ENCODE measurements around the gene LRRC40.
A peak's percentile ranks its signal among the peaks of the same experiment; 100 is the strongest.
"Not testable (repeated sequence)": the region's sequence is repeated elsewhere in the genome, so short reads cannot be mapped to it uniquely, and the experiment has no call there.

LRRC40 gene

DNA sequence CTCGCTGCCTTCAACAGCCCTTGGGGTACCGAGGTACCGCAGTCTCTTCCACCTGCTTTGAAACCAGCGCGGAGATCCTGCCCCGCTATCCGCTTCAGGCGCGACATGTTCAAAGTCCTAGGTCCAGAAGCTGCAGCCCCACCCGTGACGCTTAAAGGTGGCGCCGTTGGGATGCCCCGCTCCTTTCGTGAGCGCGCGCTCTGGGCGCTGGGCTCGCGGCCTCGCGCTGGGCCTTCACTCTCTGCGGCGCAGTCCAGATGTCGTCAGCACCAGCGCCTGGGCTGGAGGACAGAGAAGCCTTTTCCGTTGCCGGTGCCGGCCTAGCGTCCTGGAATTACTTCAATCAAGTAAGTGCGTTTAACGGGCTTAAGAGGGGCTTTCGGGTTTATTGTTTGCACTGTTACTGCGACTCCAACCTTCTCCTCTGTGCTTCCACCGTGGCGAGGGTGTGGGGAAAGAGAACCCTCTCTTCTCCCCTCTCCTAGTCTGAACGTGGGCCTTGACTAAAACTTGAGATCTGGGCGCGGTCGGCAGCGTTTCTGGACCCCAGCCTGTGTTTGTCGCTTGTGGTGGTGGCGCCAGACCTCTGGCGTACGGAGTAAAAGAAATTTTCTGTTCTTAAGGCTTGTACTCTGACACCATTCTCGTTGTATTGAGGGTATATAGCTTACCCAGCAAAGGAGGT is at the start of gene LRRC40:
Gene LRRC40, minus strand, starts transcription at position 146 of the 685 bp plus-strand sequence. Its CDS starts 39 bp downstream, at position 107.
- DNase-seq, result peak; percentile 48

DNA sequence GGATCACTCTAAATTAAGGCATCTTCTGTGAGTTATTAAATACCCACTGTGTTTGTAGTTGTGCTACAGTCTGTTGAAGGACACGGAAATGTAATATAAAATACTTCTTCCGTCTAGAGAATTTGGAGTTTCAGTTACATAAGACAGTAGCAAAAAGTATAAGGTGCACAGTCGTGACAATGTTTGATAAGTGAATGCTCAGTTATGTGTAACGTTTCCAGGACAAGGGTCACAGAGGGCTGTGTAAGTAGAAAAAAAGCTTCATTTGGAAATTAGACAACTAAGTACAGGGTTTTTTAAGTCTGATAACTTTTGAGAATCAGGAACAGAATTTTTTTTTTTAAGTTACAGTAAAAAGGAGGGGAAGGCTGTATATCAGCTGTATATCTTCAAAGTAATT is 43.4 kb upstream of the LRRC40 start:
- no peak for DNase-seq

GRCh38 chr1:70247768-70248167 is 42.4 kb upstream of the LRRC40 start:
- DNase-seq, result no peak

DNA sequence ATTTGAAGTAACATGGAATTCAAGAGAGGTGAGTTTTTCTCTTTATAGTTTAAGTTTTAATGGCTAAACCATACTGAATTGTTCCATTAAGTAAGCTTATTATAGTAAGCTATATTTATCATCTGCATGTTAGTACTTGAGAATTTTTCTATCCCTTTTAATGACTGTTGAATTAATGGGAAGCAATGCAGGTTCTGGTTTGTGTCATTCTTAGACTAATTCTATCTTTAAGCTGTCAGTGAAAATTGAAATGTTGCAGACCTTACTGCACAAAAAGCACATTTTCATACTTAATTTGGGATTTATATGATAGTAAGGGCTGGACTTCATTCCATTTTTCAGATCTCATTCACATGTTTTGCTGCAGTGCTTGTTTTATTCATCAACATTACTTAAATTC is 41.7 kb upstream of the LRRC40 start:
- DNase-seq, result no peak

- DNase-seq, result no peak
Observed at GRCh38 chr1:70239940-70240339, 34.6 kb upstream of the LRRC40 start.

DNA sequence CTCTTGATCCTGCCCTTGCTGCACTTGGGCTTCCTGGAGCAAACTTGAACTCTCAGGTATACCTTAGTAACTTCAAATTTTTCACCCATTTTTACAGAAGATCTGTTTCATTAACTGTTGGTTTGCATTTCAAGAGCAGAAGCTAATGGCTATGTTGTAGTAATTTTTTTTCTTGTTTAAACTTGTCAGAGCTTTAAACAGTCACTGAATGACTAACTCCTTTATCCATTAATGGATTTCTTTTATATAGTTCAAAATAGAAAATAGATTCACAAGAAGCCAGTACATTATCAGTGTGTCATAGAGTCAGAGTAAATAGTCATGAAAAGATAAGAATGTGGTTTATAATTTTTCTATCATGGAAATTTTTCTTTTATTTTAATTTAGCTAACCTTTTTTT is 29.4 kb upstream of the LRRC40 start:
- DNase-seq, result no peak

DNA sequence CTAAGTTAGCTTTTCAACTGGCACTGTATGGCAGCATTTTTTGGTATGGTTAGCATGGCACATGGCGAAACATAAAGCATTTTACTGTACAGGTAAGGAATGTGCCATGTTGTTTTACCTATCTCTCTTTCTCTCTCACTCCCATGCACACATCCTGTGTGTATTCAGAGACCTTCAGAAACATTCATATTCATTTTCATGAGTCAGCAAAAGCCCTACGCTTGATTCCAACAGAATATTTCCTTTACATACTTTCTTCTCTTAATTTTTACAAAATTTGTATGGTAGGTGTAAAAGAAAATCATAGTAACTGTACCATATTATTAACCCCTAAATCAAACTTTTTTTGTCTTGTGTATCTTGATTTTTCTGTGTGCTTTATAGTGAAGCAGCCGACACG is 26.1 kb upstream of the LRRC40 start:
- no peak for DNase-seq

- DNase-seq, result no peak
Observed at GRCh38 chr1:70228670-70229069, 23.3 kb upstream of the LRRC40 start.

GRCh38 chr1:70227439-70227838 is 22.1 kb upstream of the LRRC40 start:
- DNase-seq, result no peak

- no peak for DNase-seq
Observed at GRCh38 chr1:70224954-70225353, 19.6 kb upstream of the LRRC40 start.

DNA sequence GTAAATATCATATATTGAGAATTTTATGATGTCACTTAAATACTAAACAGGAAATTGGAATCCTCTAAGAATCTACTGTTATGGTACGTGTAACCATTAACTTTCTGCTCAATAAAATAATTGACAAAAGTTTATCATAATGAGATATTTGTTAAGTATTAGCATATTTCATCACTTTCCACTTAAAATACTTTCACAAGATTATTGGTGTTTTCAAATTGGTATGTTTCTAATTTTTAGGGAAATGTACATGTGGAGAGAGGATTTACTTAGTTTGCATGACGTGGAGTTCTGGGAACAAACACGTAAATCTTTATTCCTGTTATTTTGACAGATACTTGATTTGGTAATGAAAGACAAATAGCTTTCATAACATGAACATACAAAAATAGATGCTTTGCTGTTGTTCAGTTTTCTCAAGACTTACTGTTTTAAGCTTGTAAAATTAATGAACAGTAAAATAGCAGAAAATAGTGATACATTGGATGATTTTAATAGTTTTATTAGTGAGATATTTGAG is 17.4 kb upstream of the LRRC40 start:
- no peak for DNase-seq

DNA sequence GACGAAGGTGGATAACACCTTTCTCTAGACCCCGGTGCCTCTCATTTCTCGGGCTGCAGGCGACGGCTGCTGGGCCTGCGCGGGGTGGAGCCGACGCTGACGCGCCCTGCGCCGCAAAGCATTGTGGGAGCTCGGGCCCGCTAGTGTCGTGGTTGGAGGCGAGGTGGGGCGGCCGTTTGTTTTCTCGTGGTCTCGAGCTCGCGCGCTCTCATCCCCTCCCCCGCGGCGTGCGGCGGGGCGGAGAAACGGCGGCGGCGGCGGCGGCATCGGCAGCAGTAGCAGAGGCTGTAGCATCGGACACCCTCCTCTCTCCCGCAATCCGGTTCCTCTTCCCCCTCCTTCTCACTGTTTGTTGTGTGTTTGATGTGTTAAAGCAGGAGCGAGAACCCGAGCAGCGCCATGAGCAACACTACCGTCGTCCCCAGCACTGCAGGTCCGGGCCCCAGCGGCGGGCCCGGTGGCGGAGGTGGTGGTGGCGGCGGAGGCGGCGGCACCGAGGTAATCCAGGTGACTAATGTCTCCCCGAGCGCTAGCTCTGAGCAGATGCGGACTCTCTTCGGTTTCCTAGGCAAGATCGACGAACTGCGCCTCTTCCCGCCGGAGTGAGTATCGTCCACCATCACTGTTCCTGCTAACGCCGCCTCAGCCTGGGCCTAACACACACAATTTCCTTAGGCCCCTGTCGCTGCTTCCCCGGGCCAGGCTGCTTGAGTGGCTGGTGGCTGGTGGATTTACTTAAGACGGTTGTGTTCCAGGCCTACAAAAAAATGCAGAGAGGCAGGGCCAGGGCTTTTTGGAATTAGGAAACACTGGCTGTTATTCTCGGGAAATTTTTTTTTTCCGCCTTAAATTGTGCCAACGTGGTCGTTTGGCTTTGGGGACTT is 16.1 kb upstream of the LRRC40 start, which contains the start of gene SRSF11:
Gene SRSF11, plus strand, starts transcription at position 143 of the 884 bp plus-strand sequence. Its CDS starts 257 bp downstream, at position 400.
- DNase-seq, result peak; percentile 43

- no peak for DNase-seq
Observed at GRCh38 chr1:70220517-70221237, 15.3 kb upstream of the LRRC40 start.

- no peak for DNase-seq
Observed at GRCh38 chr1:70220015-70220414, 14.6 kb upstream of the LRRC40 start.

GRCh38 chr1:70211541-70211940 is 6.2 kb upstream of the LRRC40 start:
- DNase-seq, result no peak

DNA sequence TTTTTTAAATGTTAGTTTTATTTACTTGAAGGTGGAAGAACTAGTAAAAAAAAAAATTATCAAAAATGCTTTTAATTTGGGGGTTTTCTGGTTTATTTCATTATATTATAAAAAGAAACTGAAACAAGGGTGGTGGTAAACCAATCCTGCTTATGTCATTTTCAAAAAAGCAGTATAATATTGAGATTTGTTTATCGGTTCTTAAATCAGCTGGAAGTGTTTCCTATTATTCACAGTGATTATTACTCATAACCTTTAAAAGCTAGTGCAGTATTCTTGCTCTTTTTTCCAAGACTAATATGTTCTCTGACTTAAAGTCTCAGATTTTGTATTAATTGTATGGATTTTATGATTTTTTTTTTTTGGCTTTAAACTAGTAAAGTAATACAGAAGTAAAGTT is 5.4 kb upstream of the LRRC40 start:
- DNase-seq, result no peak

DNA sequence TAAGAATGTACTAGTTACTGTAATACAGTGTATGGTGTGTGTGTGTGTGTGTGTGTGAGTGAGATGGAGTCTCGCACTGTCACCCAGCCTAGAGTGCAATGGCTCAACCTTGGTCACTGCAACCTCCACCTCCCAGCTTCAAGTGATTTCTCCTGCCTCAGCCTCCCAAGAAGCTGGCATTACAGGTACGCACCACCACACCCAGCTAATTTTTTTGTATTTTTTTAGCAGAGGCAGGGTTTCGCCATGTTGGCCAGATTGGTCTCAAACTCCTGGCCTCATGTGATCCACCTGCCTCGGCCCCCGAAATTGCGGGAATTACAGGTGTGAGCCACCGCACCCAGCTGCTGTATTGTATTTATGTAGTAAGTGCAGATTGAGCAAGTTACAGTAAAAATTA is 2.9 kb upstream of the LRRC40 start:
- DNase-seq, result no peak

- no peak for DNase-seq
Observed at GRCh38 chr1:70207492-70207891, 2.1 kb upstream of the LRRC40 start.

DNA sequence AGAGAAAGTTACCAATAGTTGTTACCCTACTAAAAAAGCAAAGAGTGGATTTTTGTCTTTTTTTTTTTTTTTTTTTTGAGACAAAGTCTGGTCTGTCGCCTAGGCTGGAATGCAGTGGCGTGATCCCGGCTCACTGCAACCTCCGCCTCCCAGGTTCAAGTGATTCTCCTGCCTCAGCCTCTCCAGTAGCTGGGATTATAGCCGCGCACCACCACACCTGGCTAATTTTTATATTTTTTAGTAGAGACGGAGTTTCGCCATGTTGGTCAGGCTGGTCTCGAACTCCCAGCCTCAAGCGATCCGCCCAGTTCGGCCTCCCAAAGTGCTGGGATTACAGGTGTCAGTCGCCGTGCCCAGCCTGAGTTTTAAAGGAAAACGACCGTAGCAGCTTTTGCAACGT is 1.5 kb upstream of the LRRC40 start:
- DNase-seq, result not testable (repeated sequence)

DNA sequence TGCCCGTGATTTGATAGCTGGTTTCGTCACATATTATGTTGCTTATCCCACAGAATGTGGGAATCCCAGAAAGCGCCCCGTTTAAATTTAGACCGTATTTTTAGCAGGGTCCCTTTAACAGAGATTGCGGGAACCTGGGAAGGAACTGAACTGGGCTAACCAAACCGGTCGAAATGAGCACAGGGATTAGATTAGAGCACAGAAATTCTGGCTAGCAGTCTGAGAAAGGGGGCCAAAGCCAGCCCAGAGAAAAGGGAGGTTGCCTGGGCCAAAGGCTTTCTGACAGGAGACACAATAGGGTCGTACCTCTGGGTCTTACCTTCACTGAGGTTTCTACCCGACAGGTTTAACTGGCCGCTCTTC is 327 bp downstream of the LRRC40 start:
- DNase-seq, result no peak

- DNase-seq, result no peak
Observed at GRCh38 chr1:70204600-70204999, 779 bp downstream of the LRRC40 start.

- DNase-seq, result no peak
Observed at GRCh38 chr1:70204139-70204538, 1.2 kb downstream of the LRRC40 start.

- DNase-seq, result no peak
Observed at GRCh38 chr1:70202173-70202758, 3.1 kb downstream of the LRRC40 start.

Data from NCI-H1436 treated with DMSO at 0.1 percent for 48 hours (cell line).